Pulmonary artery endothelial cell (primary cell): ENCODE data around the gene TUBE1. TPM values are rescaled to one million over a fixed set of nuclear protein-coding genes. Genes with fewer than 3 reads are reported as not detected.
A peak's percentile ranks its signal among the peaks of the same experiment; 100 is the strongest.
"Not testable (repeated sequence)": the region's sequence is repeated elsewhere in the genome, so short reads cannot be mapped to it uniquely, and the experiment has no call there.

Source experiments
- DNase-seq: peaks from one replicate; pipeline ENCODE4 v3.0.0-alpha.2; 2011; ENCODE audit warnings: low read depth, low spot score
- total RNA-seq: library from RNA; depleted of rRNA; stranded (reverse); fragments of >200 nt; gene quantifications from 2 replicates; pipeline ENCODE4 v1.2.3, GENCODE V29; 2014

Gene TUBE1, protein sequence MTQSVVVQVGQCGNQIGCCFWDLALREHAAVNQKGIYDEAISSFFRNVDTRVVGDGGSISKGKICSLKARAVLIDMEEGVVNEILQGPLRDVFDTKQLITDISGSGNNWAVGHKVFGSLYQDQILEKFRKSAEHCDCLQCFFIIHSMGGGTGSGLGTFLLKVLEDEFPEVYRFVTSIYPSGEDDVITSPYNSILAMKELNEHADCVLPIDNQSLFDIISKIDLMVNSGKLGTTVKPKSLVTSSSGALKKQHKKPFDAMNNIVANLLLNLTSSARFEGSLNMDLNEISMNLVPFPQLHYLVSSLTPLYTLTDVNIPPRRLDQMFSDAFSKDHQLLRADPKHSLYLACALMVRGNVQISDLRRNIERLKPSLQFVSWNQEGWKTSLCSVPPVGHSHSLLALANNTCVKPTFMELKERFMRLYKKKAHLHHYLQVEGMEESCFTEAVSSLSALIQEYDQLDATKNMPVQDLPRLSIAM
- 14.6 and 23.2 TPM in 2 replicates for total RNA-seq

DNA sequence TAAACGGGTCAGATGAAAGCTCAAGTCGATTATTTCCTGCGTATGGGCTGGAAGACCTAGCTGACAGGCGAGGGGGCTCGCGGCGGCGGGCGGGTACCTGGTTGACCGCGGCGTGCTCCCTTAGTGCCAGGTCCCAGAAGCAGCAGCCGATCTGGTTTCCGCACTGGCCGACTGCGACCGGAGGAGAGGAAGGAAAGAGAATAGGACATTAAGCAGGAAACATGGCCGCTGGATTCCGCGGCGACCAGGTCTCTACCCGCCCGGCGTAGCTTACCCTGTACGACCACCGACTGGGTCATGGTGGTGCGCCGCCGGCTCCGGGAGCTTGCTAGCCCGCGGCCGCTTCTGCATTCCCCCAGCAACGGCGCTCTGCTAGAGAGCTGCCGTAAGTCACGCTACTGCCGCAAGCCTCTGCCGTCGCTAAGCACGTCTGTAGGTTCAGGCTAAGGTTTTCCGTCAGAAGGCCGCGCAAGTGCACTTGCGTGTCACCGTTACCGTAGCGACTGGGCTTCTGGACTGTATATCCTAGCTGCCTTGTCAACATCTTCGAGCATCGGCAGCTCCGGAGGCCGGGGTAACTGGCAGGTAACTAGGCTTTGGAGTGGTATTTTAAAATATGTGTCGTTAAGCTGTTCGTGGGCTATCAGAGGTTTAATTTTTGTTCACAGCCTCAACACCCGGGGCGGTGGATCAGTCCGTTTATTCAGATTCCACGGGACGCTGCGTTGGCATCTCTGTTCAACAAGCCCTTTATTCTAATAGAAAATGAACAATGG, at the start of gene TUBE1, which contains the start of gene FAM229B:
TSS of gene TUBE1 (minus strand) at position 347 of the 776 bp plus-strand sequence. CDS start at position 299, 48 bp downstream.
TSS of gene FAM229B (plus strand) at position 456 of the 776 bp plus-strand sequence. CDS start 11,693 bp downstream, outside the sequence.
- peak; percentile 96 for DNase-seq

- DNase-seq, result no peak
Observed at GRCh38 chr6:112130878-112131277, 43.6 kb upstream of the TUBE1 start.

DNA sequence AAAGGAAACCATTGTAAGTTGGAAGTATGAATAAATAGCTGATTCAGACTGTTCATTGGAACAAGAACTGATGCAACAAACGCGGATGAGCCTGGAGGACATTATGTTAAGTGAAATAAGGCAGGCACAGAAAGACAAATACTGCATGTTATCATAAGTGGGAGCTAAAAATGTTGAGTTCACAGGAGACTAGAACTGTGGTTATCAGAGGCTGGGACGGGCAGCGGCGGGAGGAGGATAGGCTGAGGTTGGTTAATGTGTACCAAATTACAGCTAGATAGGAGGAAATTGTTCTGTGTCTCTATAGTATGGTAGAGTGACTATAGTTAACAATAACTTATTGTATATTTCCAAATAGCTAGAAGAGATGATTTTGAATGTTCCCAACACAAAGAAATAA, 40.9 kb upstream of the TUBE1 start:
- DNase-seq, result no peak

- DNase-seq, result no peak
Observed at GRCh38 chr6:112123982-112124381, 36.7 kb upstream of the TUBE1 start.

DNA sequence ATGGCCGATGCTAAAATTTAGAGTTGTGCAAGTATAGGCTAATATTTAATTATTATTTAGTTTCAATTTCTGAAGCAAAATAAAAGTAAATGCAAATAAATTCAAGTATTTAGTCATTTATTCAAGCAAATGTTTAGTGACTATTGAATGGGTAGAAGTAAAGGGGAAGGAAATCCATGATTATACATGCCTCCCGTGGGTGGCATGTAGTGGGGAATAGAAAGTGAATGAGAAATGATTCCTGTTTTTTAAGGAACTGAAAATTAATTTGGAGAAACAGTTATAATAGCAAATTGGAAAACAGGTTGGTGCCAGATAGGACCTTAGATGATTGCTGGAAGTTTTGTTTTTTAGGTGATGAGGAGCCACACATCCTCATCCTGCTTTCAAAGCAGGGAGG, 35.5 kb upstream of the TUBE1 start:
- DNase-seq, result no peak

DNA sequence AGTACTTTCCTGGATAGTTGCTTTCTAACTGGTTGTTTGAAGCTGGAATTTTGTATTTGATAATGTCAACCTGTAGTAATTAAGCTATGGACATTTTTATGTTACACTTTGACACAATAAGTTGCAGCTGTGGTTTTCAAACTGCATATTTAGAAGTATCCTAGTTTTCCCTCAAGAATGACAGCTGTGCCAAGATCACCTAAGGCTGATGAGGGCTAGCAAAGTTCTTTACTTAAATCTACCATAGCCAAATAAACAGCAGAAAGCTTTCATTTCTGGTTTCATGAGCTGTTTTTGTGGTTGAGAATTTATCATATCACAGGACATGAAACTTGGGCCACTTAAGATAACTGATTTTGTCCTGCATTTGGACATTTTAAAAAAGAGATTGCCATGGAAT, 30.8 kb upstream of the TUBE1 start:
- no peak for DNase-seq

DNA sequence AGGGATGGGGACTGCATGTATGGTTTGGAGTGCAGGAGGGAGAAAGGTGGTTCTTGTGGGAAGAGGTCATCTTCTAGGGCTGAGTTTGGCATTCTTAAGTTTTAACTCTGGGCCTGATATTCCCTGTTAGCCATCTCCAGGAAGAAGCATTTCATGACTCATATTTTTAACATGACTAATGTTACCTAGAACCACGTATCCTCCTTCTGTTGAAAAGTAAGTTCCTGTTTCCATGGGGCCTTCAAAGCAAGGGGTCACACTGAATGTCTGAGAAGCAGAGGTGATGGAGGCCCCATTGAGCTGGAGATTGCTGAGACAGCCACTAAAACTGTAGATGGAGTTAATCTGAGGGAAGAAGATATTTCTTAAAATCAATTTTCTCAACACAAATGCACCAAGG, 30.3 kb upstream of the TUBE1 start:
- DNase-seq, result peak; percentile 11

DNA sequence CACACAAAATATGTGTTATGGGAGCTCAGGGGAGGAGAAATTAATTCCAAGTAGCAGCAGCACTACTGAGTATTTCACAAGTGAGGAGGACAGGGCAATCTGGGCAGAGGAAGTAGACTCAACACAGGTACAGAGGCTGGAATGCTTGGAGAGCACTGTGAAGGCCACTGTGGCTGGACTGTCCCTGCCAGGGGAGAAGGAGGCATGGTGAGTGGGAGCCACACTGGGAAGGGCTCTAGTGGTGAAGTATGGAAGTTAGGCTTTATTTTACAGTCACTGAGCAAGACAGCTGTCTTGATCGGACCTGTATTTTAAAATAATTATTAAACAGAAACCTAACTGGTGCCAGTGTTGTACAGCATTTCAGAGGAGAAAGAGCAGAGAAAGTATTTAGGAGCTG, 28.9 kb upstream of the TUBE1 start:
- no peak for DNase-seq

DNA sequence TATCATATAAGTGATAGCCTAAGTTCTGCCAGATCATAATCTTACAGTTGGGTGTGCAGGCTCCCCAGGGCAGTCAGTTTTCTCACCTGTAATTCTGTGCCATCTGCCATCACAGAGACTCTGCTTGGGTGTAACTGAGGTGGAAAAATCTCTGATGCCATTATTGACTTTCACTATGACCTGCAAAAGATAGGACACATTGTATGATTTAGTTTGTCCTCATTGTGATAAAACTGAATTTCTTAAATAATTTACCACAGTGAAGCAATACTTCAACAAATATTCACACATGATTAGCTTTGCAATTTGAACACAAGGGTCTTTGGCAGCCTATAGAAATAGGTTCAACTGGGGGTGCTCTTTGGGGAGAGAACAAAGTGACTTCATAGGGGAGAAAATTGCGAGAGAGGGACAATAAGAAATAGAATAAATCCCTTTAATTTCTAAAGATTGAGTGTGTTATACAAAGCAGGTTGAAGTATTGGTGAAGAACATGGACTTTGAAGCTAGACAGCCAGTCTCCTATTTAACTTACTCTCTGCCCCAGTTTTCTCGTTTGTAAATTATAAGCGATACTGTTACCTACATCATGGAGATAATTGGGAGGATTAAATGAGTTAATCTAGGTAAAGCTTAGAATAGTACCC, 27.4 kb upstream of the TUBE1 start:
- DNase-seq, result no peak

GRCh38 chr6:112113918-112114317, 26.6 kb upstream of the TUBE1 start:
- no peak for DNase-seq

- DNase-seq, result no peak
Observed at GRCh38 chr6:112113431-112113830, 26.1 kb upstream of the TUBE1 start.

GRCh38 chr6:112109262-112109661, 22.0 kb upstream of the TUBE1 start:
- DNase-seq, result no peak

DNA sequence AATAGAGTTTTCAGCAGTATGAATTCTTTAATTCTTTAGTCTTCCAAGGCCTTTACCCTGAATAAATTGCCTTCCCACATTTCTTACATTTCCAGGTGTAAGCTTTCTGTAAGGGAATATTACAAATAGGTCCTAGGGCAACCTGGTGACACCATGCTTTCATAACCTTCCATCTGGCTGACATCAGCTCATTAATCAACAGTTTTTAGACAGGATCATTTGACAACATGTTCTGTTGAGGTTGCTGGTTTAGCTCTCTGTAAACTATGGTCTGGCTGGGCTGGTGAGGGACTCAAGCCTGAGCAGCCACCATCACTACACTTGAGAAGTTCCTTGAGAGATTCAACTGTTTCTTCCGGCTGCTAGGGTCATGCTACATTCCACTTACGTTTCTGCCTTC, 19.3 kb upstream of the TUBE1 start:
- DNase-seq, result no peak

GRCh38 chr6:112106026-112106425, 18.7 kb upstream of the TUBE1 start:
- not testable (repeated sequence) for DNase-seq

DNA sequence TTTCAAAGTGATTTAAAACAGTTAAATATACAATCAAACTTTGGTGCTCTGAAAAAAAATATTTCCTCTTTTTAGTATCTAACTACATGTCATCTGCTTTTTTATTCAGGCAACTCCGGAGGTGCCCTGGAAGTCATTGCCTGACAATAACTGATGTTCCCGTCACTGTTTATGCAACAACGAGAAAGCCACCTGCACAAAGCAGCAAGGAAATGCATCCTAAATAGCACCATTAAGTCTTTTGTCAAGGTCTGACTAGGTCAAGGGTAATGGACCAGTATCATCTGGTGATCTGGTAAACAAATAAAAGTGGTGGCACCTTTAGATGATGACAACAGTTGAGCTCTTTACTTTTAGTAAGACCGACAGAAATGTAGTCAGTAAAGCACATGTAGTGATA, 13.3 kb upstream of the TUBE1 start:
- DNase-seq, result no peak

DNA sequence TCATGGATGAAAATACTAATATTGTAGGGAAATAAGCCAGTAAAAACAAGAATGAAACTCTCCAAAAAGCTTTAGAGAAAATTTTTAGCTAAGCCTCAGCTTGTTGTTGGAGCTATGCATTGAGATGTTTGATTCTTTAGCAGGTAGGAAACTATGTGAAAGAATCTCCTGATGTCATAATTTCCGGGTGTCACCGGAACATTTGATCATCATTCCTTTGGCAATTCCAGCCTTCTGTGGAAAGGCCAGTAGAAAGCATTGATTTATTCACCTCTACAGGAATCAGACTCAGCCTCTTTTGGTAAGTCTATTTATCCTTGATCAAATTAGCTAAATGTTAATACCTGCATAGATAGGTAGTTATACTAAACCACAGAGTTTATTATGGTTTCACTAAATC, 9.6 kb upstream of the TUBE1 start:
- DNase-seq, result no peak

DNA sequence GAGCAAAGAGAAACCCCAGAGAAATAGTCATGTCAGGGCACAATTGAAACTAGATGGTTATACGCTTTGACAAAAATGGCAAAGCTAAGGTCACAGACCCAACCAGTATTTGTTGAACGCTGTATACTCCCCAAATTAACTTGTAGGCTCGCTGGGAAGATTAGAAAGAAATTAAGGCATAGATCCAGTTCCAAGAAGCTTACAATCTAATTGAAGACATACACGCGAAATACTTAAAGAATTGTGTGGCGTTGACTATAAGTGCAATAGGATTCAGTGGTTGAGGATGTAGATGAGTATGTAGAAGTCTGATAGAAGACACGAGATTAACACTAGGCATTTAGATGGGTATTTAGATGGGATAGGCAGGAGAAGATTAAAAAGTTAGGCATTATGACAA, 634 bp upstream of the TUBE1 start:
- DNase-seq, result no peak

DNA sequence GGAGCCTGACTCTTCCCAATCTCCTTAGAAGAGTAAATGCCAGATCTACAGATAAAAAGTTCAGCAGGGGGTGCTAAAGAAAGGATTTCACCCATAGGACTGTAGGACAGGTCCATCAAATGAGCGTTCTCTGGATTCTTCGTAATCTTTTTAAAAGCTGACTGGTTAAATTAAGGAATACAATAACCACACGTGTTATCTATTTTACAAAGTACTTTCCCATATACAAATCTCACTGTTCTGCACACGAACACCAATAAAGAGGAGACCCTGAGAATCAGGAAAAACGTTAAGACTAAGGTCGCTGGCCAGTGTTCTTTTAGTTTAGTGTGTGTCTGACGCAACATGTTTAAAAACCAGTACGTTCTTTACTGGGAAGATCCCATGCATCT, 542 bp downstream of the TUBE1 start:
- no peak for DNase-seq

DNA sequence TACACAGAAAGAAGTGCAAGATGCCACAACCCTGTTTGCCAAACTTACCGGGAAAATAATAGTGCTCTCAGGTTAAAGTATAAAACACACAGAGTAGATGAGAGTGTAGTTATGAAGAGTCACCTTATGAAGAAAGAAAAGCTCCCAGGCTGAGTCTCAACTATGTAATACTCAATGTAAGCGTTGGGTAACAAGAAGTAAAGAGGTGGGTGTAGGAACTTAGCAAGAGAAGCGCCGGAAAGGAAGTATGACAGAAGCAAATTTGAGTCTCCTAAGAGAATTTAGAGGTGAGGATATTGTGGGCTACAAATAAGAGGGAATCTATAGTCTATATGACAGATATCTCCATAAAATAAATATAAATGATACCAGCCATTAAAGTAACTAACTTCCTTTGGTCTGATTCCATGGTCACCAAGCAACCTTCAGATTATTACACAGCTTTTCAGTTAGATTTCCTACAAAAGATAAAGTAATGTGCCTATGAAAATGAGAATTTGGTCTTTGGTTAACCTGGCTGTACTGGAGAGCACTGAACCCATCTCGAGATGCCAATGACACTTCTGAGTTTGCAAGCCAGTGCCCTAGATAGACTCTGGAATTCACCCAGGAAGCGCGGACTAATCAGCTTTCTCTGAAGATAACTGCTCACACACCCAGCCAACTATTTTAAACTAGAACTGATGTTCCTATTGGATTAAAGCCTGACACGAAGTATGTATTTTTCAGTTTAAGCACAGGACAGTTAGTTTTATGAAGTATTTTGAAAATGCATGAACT, 1.8 kb downstream of the TUBE1 start:
- no peak for DNase-seq

DNA sequence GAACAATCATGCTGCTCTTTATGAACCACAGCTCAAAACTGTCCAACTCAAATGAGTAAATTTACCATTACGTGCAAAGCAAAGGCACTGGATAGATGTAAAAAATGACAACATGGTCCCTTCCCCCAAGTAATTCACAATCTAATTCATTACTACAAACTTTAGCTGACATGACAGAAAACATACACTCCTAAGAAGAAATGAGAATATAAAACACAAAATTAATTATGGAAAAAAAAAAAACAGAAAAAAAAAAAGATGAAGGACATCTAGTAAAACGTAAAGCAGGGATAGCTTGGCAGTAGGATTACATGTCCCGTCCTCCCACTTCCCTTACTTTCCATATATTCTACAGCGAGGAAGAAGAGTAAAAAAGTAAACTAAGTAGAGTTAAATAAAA, 5.7 kb downstream of the TUBE1 start:
- no peak for DNase-seq

- no peak for DNase-seq
Observed at GRCh38 chr6:112066606-112067005, 20.7 kb downstream of the TUBE1 start.
